HL-60 (cell line): ENCODE data around the gene DBN1.

Experiments
- POLR2AphosphoS5 ChIP-seq: IDR thresholded peaks from 2 replicates; pipeline ENCODE4 v1.6.1; 2012; ENCODE audit warnings: low read depth
- TF ChIP-seq, protein P1 (sequence below): IDR thresholded peaks from one replicate; pipeline ENCODE4 v1.5.1; 2011; ENCODE audit warnings: low read length, control low read depth, inconsistent platforms; ENCODE audit not compliant: insufficient read depth
- TF ChIP-seq, protein P2 (sequence below): IDR thresholded peaks from 2 replicates; pipeline ENCODE4 v1.6.1; 2012; ENCODE audit warnings: low read depth; ENCODE audit not compliant: insufficient replicate concordance

DNA sequence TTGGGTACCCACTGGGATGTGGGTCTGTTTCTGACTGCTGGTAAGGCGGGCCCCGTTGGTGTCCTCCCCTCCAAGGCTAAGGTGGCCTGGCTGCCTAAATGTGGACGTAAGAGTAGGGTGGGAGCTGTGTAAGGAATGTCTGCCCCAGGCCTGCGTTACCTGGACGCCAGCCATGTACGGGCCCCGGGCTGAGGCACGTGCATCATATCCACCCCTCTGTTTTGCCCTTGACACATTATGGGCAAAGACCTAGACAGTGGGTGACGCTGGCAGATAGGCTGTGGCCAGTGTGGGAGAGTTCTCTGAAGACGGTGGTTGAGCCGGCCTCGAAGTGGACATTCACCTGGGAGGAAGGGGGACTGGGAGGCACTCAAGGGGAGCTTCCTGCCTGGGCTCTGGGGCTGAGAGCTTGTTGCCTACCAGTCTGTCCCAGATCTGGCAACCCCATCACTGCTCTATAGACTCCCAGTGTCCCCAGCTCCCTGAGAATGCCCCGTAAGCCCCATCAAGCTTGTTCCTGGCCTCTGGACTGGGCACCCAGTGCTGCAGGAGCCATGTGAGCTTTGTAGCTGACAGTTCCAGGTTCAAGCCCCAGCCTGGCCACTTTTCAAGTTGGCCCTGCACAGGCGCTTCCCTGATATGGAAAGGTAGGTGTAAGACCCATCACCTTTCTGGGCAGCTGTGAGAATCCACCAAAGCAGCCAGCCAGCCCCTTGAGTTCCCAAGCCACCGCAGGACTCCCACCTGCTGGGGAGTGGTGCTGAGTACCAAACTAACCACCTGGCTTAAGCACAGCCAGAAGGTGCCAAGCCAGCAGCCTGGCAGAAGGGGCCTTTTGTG, 30.1 kb downstream of the DBN1 start:
- TF ChIP-seq POLR2AphosphoS5 = peak; percentile 71
- TF ChIP-seq, protein P1, sequence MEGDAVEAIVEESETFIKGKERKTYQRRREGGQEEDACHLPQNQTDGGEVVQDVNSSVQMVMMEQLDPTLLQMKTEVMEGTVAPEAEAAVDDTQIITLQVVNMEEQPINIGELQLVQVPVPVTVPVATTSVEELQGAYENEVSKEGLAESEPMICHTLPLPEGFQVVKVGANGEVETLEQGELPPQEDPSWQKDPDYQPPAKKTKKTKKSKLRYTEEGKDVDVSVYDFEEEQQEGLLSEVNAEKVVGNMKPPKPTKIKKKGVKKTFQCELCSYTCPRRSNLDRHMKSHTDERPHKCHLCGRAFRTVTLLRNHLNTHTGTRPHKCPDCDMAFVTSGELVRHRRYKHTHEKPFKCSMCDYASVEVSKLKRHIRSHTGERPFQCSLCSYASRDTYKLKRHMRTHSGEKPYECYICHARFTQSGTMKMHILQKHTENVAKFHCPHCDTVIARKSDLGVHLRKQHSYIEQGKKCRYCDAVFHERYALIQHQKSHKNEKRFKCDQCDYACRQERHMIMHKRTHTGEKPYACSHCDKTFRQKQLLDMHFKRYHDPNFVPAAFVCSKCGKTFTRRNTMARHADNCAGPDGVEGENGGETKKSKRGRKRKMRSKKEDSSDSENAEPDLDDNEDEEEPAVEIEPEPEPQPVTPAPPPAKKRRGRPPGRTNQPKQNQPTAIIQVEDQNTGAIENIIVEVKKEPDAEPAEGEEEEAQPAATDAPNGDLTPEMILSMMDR = no peak
- TF ChIP-seq, protein P2, sequence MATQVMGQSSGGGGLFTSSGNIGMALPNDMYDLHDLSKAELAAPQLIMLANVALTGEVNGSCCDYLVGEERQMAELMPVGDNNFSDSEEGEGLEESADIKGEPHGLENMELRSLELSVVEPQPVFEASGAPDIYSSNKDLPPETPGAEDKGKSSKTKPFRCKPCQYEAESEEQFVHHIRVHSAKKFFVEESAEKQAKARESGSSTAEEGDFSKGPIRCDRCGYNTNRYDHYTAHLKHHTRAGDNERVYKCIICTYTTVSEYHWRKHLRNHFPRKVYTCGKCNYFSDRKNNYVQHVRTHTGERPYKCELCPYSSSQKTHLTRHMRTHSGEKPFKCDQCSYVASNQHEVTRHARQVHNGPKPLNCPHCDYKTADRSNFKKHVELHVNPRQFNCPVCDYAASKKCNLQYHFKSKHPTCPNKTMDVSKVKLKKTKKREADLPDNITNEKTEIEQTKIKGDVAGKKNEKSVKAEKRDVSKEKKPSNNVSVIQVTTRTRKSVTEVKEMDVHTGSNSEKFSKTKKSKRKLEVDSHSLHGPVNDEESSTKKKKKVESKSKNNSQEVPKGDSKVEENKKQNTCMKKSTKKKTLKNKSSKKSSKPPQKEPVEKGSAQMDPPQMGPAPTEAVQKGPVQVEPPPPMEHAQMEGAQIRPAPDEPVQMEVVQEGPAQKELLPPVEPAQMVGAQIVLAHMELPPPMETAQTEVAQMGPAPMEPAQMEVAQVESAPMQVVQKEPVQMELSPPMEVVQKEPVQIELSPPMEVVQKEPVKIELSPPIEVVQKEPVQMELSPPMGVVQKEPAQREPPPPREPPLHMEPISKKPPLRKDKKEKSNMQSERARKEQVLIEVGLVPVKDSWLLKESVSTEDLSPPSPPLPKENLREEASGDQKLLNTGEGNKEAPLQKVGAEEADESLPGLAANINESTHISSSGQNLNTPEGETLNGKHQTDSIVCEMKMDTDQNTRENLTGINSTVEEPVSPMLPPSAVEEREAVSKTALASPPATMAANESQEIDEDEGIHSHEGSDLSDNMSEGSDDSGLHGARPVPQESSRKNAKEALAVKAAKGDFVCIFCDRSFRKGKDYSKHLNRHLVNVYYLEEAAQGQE = no peak
